ENCODE results near the gene RAPGEF6.
A peak's percentile ranks its signal among the peaks of the same experiment; 100 is the strongest.

The RAPGEF6 gene

GRCh38 chr5:131524431-131524830 is 110.6 kb downstream of the RAPGEF6 start:
- Mint-ChIP-seq H3K27ac (ENCODE audit: low read depth) (peak overlapping the region; percentile 6), H3K4me3 (no peak overlapping the region), H3K27me3 (no peaks in the 10 kb centered on the region)

GRCh38 chr5:131523500-131524185 is 111.4 kb downstream of the RAPGEF6 start:
- H3K4me3 Mint-ChIP-seq = peak overlapping the region; percentile 12
- DNase-seq (ENCODE audit: low spot score in 2 of 2) (no peak), ATAC-seq (replicated peaks; ENCODE audit: extremely low read depth, poor library complexity, severe bottlenecking) (no peak)
- peaks cover 7% of the 10 kb centered on the region for H3K36me3 Mint-ChIP-seq (ENCODE audit: insufficient read depth)
- H3K27ac Mint-ChIP-seq (ENCODE audit: low read depth) = peak overlapping the region; percentile 6
- H3K4me1 Mint-ChIP-seq = peaks cover 47% of the 10 kb centered on the region
- no peaks in the 10 kb centered on the region for H3K27me3 Mint-ChIP-seq
- H3K9me3 Mint-ChIP-seq = no peaks in the 10 kb centered on the region

More at GRCh38 chr5:131524431-131524830, 110.6 kb downstream of the RAPGEF6 start:
- no peak for ATAC-seq (replicated peaks; ENCODE audit: extremely low read depth, poor library complexity, severe bottlenecking)
- H3K4me1 Mint-ChIP-seq = peaks cover 50% of the 10 kb centered on the region
- no peaks in the 10 kb centered on the region for H3K9me3 Mint-ChIP-seq
- no peak for DNase-seq (ENCODE audit: low spot score in 2 of 2)
- peaks cover 5% of the 10 kb centered on the region for H3K36me3 Mint-ChIP-seq (ENCODE audit: insufficient read depth)

- ATAC-seq (replicated peaks; ENCODE audit: extremely low read depth, poor library complexity, severe bottlenecking) = no peak
- no peaks in the 10 kb centered on the region for H3K27me3 Mint-ChIP-seq
- no peak for DNase-seq (ENCODE audit: low spot score in 2 of 2)
- H3K4me3 Mint-ChIP-seq = no peak overlapping the region
- no peak overlapping the region for H3K27ac Mint-ChIP-seq (ENCODE audit: low read depth)
- no peaks in the 10 kb centered on the region for H3K9me3 Mint-ChIP-seq
- peaks cover 37% of the 10 kb centered on the region for H3K4me1 Mint-ChIP-seq
- H3K36me3 Mint-ChIP-seq (ENCODE audit: insufficient read depth) = peaks cover 12% of the 10 kb centered on the region
Measured at GRCh38 chr5:131521252-131521651, 113.8 kb downstream of the RAPGEF6 start.

- ATAC-seq (replicated peaks; ENCODE audit: extremely low read depth, poor library complexity, severe bottlenecking) (no peak), DNase-seq (ENCODE audit: low spot score in 2 of 2) (no peak)
- Mint-ChIP-seq H3K4me3 (peak overlapping the region; percentile 73), H3K9me3 (no peaks in the 10 kb centered on the region), H3K4me1 (peaks cover 41% of the 10 kb centered on the region), H3K27ac (ENCODE audit: low read depth) (peak overlapping the region; percentile 92), H3K27me3 (no peaks in the 10 kb centered on the region), H3K36me3 (ENCODE audit: insufficient read depth) (peaks cover 24% of the 10 kb centered on the region)
Measured at GRCh38 chr5:131515348-131515747, 119.7 kb downstream of the RAPGEF6 start.

GRCh38 chr5:131514316-131515283 is 120.4 kb downstream of the RAPGEF6 start:
- DNase-seq (ENCODE audit: low spot score in 2 of 2) = peak in 1 of 2 donors; percentile 24

GRCh38 chr5:131513780-131514179 is 121.2 kb downstream of the RAPGEF6 start:
- Mint-ChIP-seq H3K9me3 (no peaks in the 10 kb centered on the region), H3K27me3 (no peaks in the 10 kb centered on the region), H3K27ac (ENCODE audit: low read depth) (peak overlapping the region; percentile 92), H3K4me1 (peaks cover 41% of the 10 kb centered on the region), H3K4me3 (peak overlapping the region; percentile 56), H3K36me3 (ENCODE audit: insufficient read depth) (peaks cover 23% of the 10 kb centered on the region)
- ATAC-seq (replicated peaks; ENCODE audit: extremely low read depth, poor library complexity, severe bottlenecking) = no peak
- no peak for DNase-seq (ENCODE audit: low spot score in 2 of 2)

More at GRCh38 chr5:131514316-131515283, 120.4 kb downstream of the RAPGEF6 start:
- no peaks in the 10 kb centered on the region for H3K9me3 Mint-ChIP-seq
- peaks cover 24% of the 10 kb centered on the region for H3K36me3 Mint-ChIP-seq (ENCODE audit: insufficient read depth)
- H3K4me3 Mint-ChIP-seq = peak overlapping the region; percentile 73
- peaks cover 41% of the 10 kb centered on the region for H3K4me1 Mint-ChIP-seq
- peak overlapping the region; percentile 92 for H3K27ac Mint-ChIP-seq (ENCODE audit: low read depth)
- H3K27me3 Mint-ChIP-seq = no peaks in the 10 kb centered on the region
- ATAC-seq (replicated peaks; ENCODE audit: extremely low read depth, poor library complexity, severe bottlenecking) = peak; percentile 94

GRCh38 chr5:131511934-131512333 is 123.1 kb downstream of the RAPGEF6 start:
- ATAC-seq (replicated peaks; ENCODE audit: extremely low read depth, poor library complexity, severe bottlenecking) (no peak), DNase-seq (ENCODE audit: low spot score in 2 of 2) (no peak)
- Mint-ChIP-seq H3K9me3 (no peaks in the 10 kb centered on the region), H3K27me3 (no peaks in the 10 kb centered on the region), H3K4me1 (peaks cover 41% of the 10 kb centered on the region), H3K36me3 (ENCODE audit: insufficient read depth) (peaks cover 21% of the 10 kb centered on the region), H3K4me3 (no peak overlapping the region), H3K27ac (ENCODE audit: low read depth) (peak overlapping the region; percentile 9)

GRCh38 chr5:131509801-131510200 is 125.2 kb downstream of the RAPGEF6 start:
- no peak for DNase-seq (ENCODE audit: low spot score in 2 of 2)
- Mint-ChIP-seq H3K36me3 (ENCODE audit: insufficient read depth) (peaks cover 22% of the 10 kb centered on the region), H3K4me3 (no peak overlapping the region), H3K9me3 (no peaks in the 10 kb centered on the region), H3K4me1 (peaks cover 24% of the 10 kb centered on the region), H3K27me3 (no peaks in the 10 kb centered on the region), H3K27ac (ENCODE audit: low read depth) (no peak overlapping the region)
- no peak for ATAC-seq (replicated peaks; ENCODE audit: extremely low read depth, poor library complexity, severe bottlenecking)

GRCh38 chr5:131505237-131505908 is 129.7 kb downstream of the RAPGEF6 start:
- no peaks in the 10 kb centered on the region for H3K4me1 Mint-ChIP-seq
- no peak overlapping the region for H3K27ac Mint-ChIP-seq (ENCODE audit: low read depth)
- no peak for DNase-seq (ENCODE audit: low spot score in 2 of 2)
- no peak for ATAC-seq (replicated peaks; ENCODE audit: extremely low read depth, poor library complexity, severe bottlenecking)
- no peaks in the 10 kb centered on the region for H3K9me3 Mint-ChIP-seq
- H3K27me3 Mint-ChIP-seq = no peaks in the 10 kb centered on the region
- no peak overlapping the region for H3K4me3 Mint-ChIP-seq
- H3K36me3 Mint-ChIP-seq (ENCODE audit: insufficient read depth) = peaks cover 36% of the 10 kb centered on the region

- Mint-ChIP-seq H3K4me1 (peaks cover 20% of the 10 kb centered on the region), H3K27ac (ENCODE audit: low read depth) (no peak overlapping the region), H3K4me3 (no peak overlapping the region), H3K9me3 (no peaks in the 10 kb centered on the region), H3K27me3 (no peaks in the 10 kb centered on the region), H3K36me3 (ENCODE audit: insufficient read depth) (peaks cover 46% of the 10 kb centered on the region)
- no peak for ATAC-seq (replicated peaks; ENCODE audit: extremely low read depth, poor library complexity, severe bottlenecking)
- DNase-seq (ENCODE audit: low spot score in 2 of 2) = no peak
Measured at GRCh38 chr5:131496400-131496713, 138.7 kb downstream of the RAPGEF6 start.

GRCh38 chr5:131495536-131496399 is 139.3 kb downstream of the RAPGEF6 start:
- no peak overlapping the region for H3K4me3 Mint-ChIP-seq
- H3K9me3 Mint-ChIP-seq = no peaks in the 10 kb centered on the region
- H3K4me1 Mint-ChIP-seq = peaks cover 20% of the 10 kb centered on the region
- no peak for ATAC-seq (replicated peaks; ENCODE audit: extremely low read depth, poor library complexity, severe bottlenecking)
- DNase-seq (ENCODE audit: low spot score in 2 of 2) = no peak
- peaks cover 45% of the 10 kb centered on the region for H3K36me3 Mint-ChIP-seq (ENCODE audit: insufficient read depth)
- no peaks in the 10 kb centered on the region for H3K27me3 Mint-ChIP-seq
- no peak overlapping the region for H3K27ac Mint-ChIP-seq (ENCODE audit: low read depth)

GRCh38 chr5:131491749-131492148 is 143.3 kb downstream of the RAPGEF6 start:
- ATAC-seq (replicated peaks; ENCODE audit: extremely low read depth, poor library complexity, severe bottlenecking) (no peak), DNase-seq (ENCODE audit: low spot score in 2 of 2) (no peak)
- Mint-ChIP-seq H3K4me1 (peaks cover 26% of the 10 kb centered on the region), H3K4me3 (no peak overlapping the region), H3K9me3 (no peaks in the 10 kb centered on the region), H3K27ac (ENCODE audit: low read depth) (no peak overlapping the region), H3K27me3 (no peaks in the 10 kb centered on the region), H3K36me3 (ENCODE audit: insufficient read depth) (peaks cover 50% of the 10 kb centered on the region)
